PFSK-1 (cell line): ENCODE measurements around the gene SH3BP1.

ENCODE experiments used
- FOXP2 ChIP-seq: optimal IDR thresholded peaks from 2 replicates; pipeline ENCODE3; 2011; ENCODE audit warnings: borderline replicate concordance, control low read depth, inconsistent platforms; ENCODE audit not compliant: insufficient read depth; ENCODE audit errors: extremely low read length, extremely low read depth
- POLR2AphosphoS5 ChIP-seq: IDR thresholded peaks from 2 replicates; pipeline ENCODE4 v1.6.1; 2012; ENCODE audit warnings: low read depth, mild to moderate bottlenecking, control low read depth, low read length, moderate library complexity
- SIN3A ChIP-seq: IDR thresholded peaks from 2 replicates; pipeline ENCODE4 v1.6.1; 2012; ENCODE audit warnings: mild to moderate bottlenecking, low read length, moderate library complexity, borderline replicate concordance; ENCODE audit not compliant: insufficient read depth
- TAF1 ChIP-seq: IDR thresholded peaks from 2 replicates; pipeline ENCODE4 v1.6.1; 2012; ENCODE audit warnings: low read length, control low read depth, borderline replicate concordance; ENCODE audit not compliant: insufficient read depth
- TF ChIP-seq, protein P1 (sequence below), 2 experiments: IDR thresholded peaks; 2 replicates each; pipeline versions ENCODE4 v1.6.1 to v1.8.0; 2011 to 2012; ENCODE audit warnings: low read depth in 2 of 2, low read length in 2 of 2, control low read depth in 1 of 2, inconsistent platforms in 1 of 2, mild to moderate bottlenecking in 1 of 2, moderate library complexity in 1 of 2; ENCODE audit not compliant: insufficient read depth in 1 of 2

Gene SH3BP1

GRCh38 chr22:37616201-37617083 is 23.0 kb upstream of the SH3BP1 start:
- TF ChIP-seq POLR2AphosphoS5 (no peak), FOXP2 (no peak)

- TF ChIP-seq FOXP2 (no peak), SIN3A (no peak), POLR2AphosphoS5 (no peak), TAF1 (no peak)
- TF ChIP-seq, protein P1, sequence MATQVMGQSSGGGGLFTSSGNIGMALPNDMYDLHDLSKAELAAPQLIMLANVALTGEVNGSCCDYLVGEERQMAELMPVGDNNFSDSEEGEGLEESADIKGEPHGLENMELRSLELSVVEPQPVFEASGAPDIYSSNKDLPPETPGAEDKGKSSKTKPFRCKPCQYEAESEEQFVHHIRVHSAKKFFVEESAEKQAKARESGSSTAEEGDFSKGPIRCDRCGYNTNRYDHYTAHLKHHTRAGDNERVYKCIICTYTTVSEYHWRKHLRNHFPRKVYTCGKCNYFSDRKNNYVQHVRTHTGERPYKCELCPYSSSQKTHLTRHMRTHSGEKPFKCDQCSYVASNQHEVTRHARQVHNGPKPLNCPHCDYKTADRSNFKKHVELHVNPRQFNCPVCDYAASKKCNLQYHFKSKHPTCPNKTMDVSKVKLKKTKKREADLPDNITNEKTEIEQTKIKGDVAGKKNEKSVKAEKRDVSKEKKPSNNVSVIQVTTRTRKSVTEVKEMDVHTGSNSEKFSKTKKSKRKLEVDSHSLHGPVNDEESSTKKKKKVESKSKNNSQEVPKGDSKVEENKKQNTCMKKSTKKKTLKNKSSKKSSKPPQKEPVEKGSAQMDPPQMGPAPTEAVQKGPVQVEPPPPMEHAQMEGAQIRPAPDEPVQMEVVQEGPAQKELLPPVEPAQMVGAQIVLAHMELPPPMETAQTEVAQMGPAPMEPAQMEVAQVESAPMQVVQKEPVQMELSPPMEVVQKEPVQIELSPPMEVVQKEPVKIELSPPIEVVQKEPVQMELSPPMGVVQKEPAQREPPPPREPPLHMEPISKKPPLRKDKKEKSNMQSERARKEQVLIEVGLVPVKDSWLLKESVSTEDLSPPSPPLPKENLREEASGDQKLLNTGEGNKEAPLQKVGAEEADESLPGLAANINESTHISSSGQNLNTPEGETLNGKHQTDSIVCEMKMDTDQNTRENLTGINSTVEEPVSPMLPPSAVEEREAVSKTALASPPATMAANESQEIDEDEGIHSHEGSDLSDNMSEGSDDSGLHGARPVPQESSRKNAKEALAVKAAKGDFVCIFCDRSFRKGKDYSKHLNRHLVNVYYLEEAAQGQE (IDR thresholded peaks at IDR 0.05; ENCODE audit: insufficient read depth in 1 of 2, low read depth in 2 of 2, low read length in 2 of 2) = no peak
Measured at GRCh38 chr22:37617431-37617830, 22.0 kb upstream of the SH3BP1 start.

DNA sequence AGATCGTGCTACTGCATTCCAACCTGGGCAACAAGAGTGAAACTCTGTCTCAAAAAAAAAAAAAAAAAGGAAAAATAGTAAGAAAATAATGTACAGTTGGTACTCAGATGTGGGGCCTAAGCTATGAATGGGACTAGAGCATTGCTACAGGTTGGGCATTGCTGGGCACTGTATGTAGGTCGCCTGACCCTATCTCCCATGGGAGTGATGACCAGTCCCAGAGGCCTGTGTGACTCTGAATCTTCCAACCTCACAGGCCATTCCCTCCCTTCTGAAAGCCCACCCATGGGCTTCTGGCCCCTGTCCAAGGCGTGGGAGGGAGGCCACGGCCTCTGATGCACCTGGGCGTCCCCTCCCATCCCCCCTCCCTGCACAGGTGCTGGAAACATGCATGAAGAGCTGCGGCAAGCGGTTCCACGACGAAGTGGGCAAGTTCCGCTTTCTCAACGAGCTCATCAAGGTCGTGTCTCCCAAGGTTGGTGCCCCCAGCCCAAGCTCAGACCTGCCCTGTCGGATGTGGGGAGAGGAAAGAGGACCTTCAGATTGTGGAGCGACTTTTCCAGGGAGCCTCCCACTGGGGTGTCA is 21.3 kb upstream of the SH3BP1 start:
- TF ChIP-seq TAF1 (no peak), POLR2AphosphoS5 (no peak), FOXP2 (no peak), SIN3A (no peak)
- TF ChIP-seq, protein P1 (IDR thresholded peaks at IDR 0.05; ENCODE audit: insufficient read depth in 1 of 2, low read depth in 2 of 2, low read length in 2 of 2) = no peak

- TF ChIP-seq TAF1 (no peak), POLR2AphosphoS5 (no peak), SIN3A (no peak), FOXP2 (no peak)
- TF ChIP-seq, protein P1 (IDR thresholded peaks at IDR 0.05; ENCODE audit: insufficient read depth in 1 of 2, low read depth in 2 of 2, low read length in 2 of 2) = no peak
Measured at GRCh38 chr22:37618674-37619073, 20.8 kb upstream of the SH3BP1 start.

DNA sequence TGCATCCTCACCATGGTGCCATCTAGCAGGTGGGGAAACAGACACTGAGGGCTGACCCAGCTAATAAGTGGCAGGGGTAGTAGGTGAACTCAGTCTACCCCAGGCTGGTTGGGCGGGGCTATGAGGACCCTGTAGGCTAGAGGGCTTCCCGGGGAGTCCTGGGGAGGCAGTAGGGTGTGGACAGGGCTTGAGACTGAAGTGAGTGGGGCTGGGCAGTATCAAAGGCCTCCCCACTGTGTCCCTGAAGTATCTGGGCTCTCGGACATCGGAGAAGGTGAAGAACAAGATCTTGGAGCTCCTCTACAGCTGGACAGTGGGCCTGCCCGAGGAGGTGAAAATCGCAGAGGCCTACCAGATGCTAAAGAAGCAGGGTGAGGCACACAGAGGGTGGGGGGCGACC is 19.5 kb upstream of the SH3BP1 start:
- TF ChIP-seq SIN3A (no peak), TAF1 (no peak), POLR2AphosphoS5 (no peak), FOXP2 (no peak)
- TF ChIP-seq, protein P1 (IDR thresholded peaks at IDR 0.05; ENCODE audit: insufficient read depth in 1 of 2, low read depth in 2 of 2, low read length in 2 of 2) = no peak
